ENCODE data around the gene SVIL. TPM values are rescaled to one million over a fixed set of nuclear protein-coding genes. Genes with fewer than 3 reads are reported as not detected.

The SVIL gene
- total RNA-seq, 1 experiment from 2014 or later: 166 TPM

- no peak for DNase-seq
Measured at GRCh38 chr10:29431711-29432110, 203.1 kb downstream of the SVIL start.

GRCh38 chr10:29430101-29430500 lies 204.7 kb downstream of the SVIL start:
- TF ChIP-seq EZH2 (IDR thresholded peaks at IDR 0.05; ENCODE audit: low read depth) (no peak), CTCF (conservative IDR thresholded peaks at IDR 0.05) (no peak)
- CTCF ChIA-PET: interaction anchor here (0.6 kb wide), 1 partner anchor 10 kb away, joined by 3 read pairs; no protein-coding TSS in a partner anchor
- no peak overlapping the region for H3K4me2 ChIP-seq
- no peaks in the 10 kb centered on the region for H3K9me3 ChIP-seq (ENCODE audit: insufficient read depth, low read depth)
- intact Hi-C loops (cut with micrococcal nuclease; ENCODE audit: unreplicated experiment): no loop called here
- H2AFZ ChIP-seq: no peak overlapping the region
- H3F3A ChIP-seq (ENCODE audit: insufficient read depth, low read depth): no peaks in the 10 kb centered on the region
- no TSS peak for BruUV-seq (replicated peaks)
- no peaks in the 10 kb centered on the region for H3K36me3 ChIP-seq (ENCODE audit: low read depth)
- H3K4me3 ChIP-seq: no peak overlapping the region
- no peak overlapping the region for H3K27ac ChIP-seq
- H3K27me3 ChIP-seq (ENCODE audit: insufficient read depth, low read depth): no peaks in the 10 kb centered on the region
- H4K20me1 ChIP-seq (ENCODE audit: insufficient read depth): no peaks in the 10 kb centered on the region
- no peaks in the 10 kb centered on the region for H3K79me2 ChIP-seq (ENCODE audit: low read depth)
- H3K9me2 ChIP-seq (ENCODE audit: insufficient read depth): no peaks in the 10 kb centered on the region
- POLR2A ChIA-PET (ENCODE audit: unreplicated experiment): no interaction called here
- H3K4me1 ChIP-seq (replicated peaks; ENCODE audit: insufficient read depth): no peaks in the 10 kb centered on the region
- no peak for DNase-seq

More at GRCh38 chr10:29431711-29432110, 203.1 kb downstream of the SVIL start:
- no peaks in the 10 kb centered on the region for H3K9me2 ChIP-seq (ENCODE audit: insufficient read depth)
- no peaks in the 10 kb centered on the region for H3K79me2 ChIP-seq (ENCODE audit: low read depth)
- ChIA-PET POLR2A (ENCODE audit: unreplicated experiment) (no interaction called here), CTCF (no interaction called here)
- no peaks in the 10 kb centered on the region for H3K4me1 ChIP-seq (replicated peaks; ENCODE audit: insufficient read depth)
- no TSS peak for BruUV-seq (replicated peaks)
- no peak overlapping the region for H2AFZ ChIP-seq
- TF ChIP-seq CTCF (conservative IDR thresholded peaks at IDR 0.05): no peak
- no peak for TF ChIP-seq EZH2 (IDR thresholded peaks at IDR 0.05; ENCODE audit: low read depth)
- H3K27ac ChIP-seq: no peak overlapping the region
- no peaks in the 10 kb centered on the region for H3F3A ChIP-seq (ENCODE audit: insufficient read depth, low read depth)
- no peaks in the 10 kb centered on the region for H3K9me3 ChIP-seq (ENCODE audit: insufficient read depth, low read depth)
- no peak overlapping the region for H3K4me3 ChIP-seq
- H3K4me2 ChIP-seq: no peak overlapping the region
- no peaks in the 10 kb centered on the region for H3K36me3 ChIP-seq (ENCODE audit: low read depth)
- H3K27me3 ChIP-seq (ENCODE audit: insufficient read depth, low read depth): no peaks in the 10 kb centered on the region
- intact Hi-C loops (cut with micrococcal nuclease; ENCODE audit: unreplicated experiment): no loop called here
- no peaks in the 10 kb centered on the region for H4K20me1 ChIP-seq (ENCODE audit: insufficient read depth)

GRCh38 chr10:29428486-29428885 lies 206.3 kb downstream of the SVIL start:
- H3K4me3 ChIP-seq: no peak overlapping the region
- no peak overlapping the region for H3K4me2 ChIP-seq
- no peaks in the 10 kb centered on the region for H3F3A ChIP-seq (ENCODE audit: insufficient read depth, low read depth)
- H3K79me2 ChIP-seq (ENCODE audit: low read depth): no peaks in the 10 kb centered on the region
- H3K9me3 ChIP-seq (ENCODE audit: insufficient read depth, low read depth): no peaks in the 10 kb centered on the region
- intact Hi-C loops (cut with micrococcal nuclease; ENCODE audit: unreplicated experiment): no loop called here
- no peak overlapping the region for H3K27ac ChIP-seq
- no peaks in the 10 kb centered on the region for H3K9me2 ChIP-seq (ENCODE audit: insufficient read depth)
- no peaks in the 10 kb centered on the region for H4K20me1 ChIP-seq (ENCODE audit: insufficient read depth)
- no peaks in the 10 kb centered on the region for H3K27me3 ChIP-seq (ENCODE audit: insufficient read depth, low read depth)
- no peak overlapping the region for H2AFZ ChIP-seq
- DNase-seq: no peak
- ChIA-PET CTCF (no interaction called here), POLR2A (ENCODE audit: unreplicated experiment) (no interaction called here)
- TF ChIP-seq CTCF (conservative IDR thresholded peaks at IDR 0.05) (no peak), EZH2 (IDR thresholded peaks at IDR 0.05; ENCODE audit: low read depth) (no peak)
- H3K36me3 ChIP-seq (ENCODE audit: low read depth): no peaks in the 10 kb centered on the region
- no peaks in the 10 kb centered on the region for H3K4me1 ChIP-seq (replicated peaks; ENCODE audit: insufficient read depth)
- BruUV-seq (replicated peaks): no TSS peak
